ENCODE measurements around the gene FBN2.

DNA sequence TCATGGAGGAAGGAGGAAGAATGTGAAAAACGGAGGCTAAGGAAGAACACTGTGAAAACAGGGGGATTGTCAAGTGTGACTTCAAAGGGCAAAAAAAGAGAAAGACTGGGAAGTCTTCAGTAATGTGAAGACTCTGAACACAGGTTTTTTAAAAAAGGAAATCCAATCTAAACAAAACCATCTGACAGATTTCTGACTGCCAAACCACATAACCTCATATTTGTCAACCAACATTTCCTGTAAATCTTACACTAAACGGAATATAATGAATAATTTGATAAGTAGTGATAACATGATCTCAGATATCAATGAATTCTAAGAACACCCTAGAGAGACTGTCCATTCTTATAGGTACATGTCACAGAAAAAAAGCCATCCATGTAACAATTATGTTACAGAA lies 124.7 kb downstream of the FBN2 start:
- TF ChIP-seq CTCF (IDR thresholded peaks at IDR 0.05; ENCODE audit: poor library complexity, severe bottlenecking) (no peak), MXI1 (conservative IDR thresholded peaks at IDR 0.05; ENCODE audit: poor library complexity, severe bottlenecking) (no peak), TAF1 (IDR thresholded peaks at IDR 0.05; ENCODE audit: low read depth) (no peak), EP300 (conservative IDR thresholded peaks at IDR 0.05; ENCODE audit: poor library complexity, severe bottlenecking) (no peak)
- TF ChIP-seq, protein P1, sequence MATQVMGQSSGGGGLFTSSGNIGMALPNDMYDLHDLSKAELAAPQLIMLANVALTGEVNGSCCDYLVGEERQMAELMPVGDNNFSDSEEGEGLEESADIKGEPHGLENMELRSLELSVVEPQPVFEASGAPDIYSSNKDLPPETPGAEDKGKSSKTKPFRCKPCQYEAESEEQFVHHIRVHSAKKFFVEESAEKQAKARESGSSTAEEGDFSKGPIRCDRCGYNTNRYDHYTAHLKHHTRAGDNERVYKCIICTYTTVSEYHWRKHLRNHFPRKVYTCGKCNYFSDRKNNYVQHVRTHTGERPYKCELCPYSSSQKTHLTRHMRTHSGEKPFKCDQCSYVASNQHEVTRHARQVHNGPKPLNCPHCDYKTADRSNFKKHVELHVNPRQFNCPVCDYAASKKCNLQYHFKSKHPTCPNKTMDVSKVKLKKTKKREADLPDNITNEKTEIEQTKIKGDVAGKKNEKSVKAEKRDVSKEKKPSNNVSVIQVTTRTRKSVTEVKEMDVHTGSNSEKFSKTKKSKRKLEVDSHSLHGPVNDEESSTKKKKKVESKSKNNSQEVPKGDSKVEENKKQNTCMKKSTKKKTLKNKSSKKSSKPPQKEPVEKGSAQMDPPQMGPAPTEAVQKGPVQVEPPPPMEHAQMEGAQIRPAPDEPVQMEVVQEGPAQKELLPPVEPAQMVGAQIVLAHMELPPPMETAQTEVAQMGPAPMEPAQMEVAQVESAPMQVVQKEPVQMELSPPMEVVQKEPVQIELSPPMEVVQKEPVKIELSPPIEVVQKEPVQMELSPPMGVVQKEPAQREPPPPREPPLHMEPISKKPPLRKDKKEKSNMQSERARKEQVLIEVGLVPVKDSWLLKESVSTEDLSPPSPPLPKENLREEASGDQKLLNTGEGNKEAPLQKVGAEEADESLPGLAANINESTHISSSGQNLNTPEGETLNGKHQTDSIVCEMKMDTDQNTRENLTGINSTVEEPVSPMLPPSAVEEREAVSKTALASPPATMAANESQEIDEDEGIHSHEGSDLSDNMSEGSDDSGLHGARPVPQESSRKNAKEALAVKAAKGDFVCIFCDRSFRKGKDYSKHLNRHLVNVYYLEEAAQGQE (IDR thresholded peaks at IDR 0.05; ENCODE audit: borderline replicate concordance) = no peak
